Measurements from ENCODE around the gene SLK. TPM values are rescaled to one million over a fixed set of nuclear protein-coding genes. Genes with fewer than 3 reads are reported as not detected.

The SLK gene
- total RNA-seq, 4 donors from 2014 or later = 57.7 to 76.9 (median 64.5) TPM

- intact Hi-C loops (cut with DNase I) = loop anchor here (5.0 kb wide), 2 partner anchors 81 to 166 kb away; no protein-coding TSS in a partner anchor
- no peak overlapping the region for H3K27ac ChIP-seq
- no peak for DNase-seq
- no peaks in the 10 kb centered on the region for H3K36me3 ChIP-seq
- H3K27me3 ChIP-seq = no peaks in the 10 kb centered on the region
- WGBS, 2 donors = 87 to 90% methylated on average over 6 of the region's 6 CpGs
- no peak overlapping the region for H3K4me3 ChIP-seq (replicated peaks in 1 of 3)
- H3K4me1 ChIP-seq = peaks cover 0 to 9% of the 10 kb centered on the region in 2 donors
- H3K9me3 ChIP-seq = no peaks in the 10 kb centered on the region
- TF ChIP-seq CTCF (IDR thresholded peaks at IDR 0.05) (no peak), POLR2A (IDR thresholded peaks at IDR 0.05) (no peak)
These were observed 79.7 kb downstream of the SLK start for GRCh38 chr10:104046651-104047050.

GRCh38 chr10:104049504-104050250, 82.7 kb downstream of the SLK start:
- Histone ChIP-seq H3K4me3 (replicated peaks in 1 of 3) (no peak overlapping the region), H3K27me3 (no peaks in the 10 kb centered on the region), H3K9me3 (no peaks in the 10 kb centered on the region), H3K4me1 (peaks cover 0 to 9% of the 10 kb centered on the region in 2 donors), H3K27ac (no peak overlapping the region), H3K36me3 (no peaks in the 10 kb centered on the region)
- 42 to 49% methylated on average over 8 of the region's 8 CpGs for WGBS, 2 donors
- TF ChIP-seq CTCF (IDR thresholded peaks at IDR 0.05) (no peak), POLR2A (IDR thresholded peaks at IDR 0.05) (no peak)
- DNase-seq = no peak
- intact Hi-C loops (cut with DNase I) = loop anchor here (5.0 kb wide), 2 partner anchors 78 to 163 kb away; no protein-coding TSS in a partner anchor

DNA sequence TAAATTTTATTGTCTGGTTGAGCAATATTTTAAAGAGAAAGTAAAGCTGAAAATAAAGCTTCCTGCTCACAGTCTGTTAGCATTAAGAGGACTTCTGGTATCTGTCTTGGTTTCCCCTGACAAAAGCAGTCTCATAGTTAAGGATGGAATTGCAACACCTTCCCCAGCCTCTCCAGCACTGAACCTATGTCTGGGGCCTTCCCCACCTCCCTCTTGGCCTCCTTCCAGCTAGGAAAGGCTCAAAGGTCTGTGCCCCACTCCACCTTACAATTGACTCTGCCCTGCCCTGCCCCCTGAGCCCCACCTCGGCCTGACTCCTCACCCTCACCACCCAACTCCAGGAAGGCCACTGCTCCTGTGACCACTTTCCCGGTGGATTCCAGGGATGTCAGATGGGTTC, 85.5 kb downstream of the SLK start:
- Histone ChIP-seq H3K36me3 (no peaks in the 10 kb centered on the region), H3K9me3 (no peaks in the 10 kb centered on the region), H3K4me1 (peaks cover 0 to 9% of the 10 kb centered on the region in 2 donors), H3K4me3 (replicated peaks in 1 of 3) (no peak overlapping the region), H3K27ac (no peak overlapping the region), H3K27me3 (no peaks in the 10 kb centered on the region)
- intact Hi-C loops (cut with DNase I) = no loop called here
- DNase-seq = no peak
- 63 to 68% methylated on average over 2 of the region's 2 CpGs for WGBS, 2 donors
- TF ChIP-seq CTCF (IDR thresholded peaks at IDR 0.05) (no peak), POLR2A (IDR thresholded peaks at IDR 0.05) (no peak)

DNA sequence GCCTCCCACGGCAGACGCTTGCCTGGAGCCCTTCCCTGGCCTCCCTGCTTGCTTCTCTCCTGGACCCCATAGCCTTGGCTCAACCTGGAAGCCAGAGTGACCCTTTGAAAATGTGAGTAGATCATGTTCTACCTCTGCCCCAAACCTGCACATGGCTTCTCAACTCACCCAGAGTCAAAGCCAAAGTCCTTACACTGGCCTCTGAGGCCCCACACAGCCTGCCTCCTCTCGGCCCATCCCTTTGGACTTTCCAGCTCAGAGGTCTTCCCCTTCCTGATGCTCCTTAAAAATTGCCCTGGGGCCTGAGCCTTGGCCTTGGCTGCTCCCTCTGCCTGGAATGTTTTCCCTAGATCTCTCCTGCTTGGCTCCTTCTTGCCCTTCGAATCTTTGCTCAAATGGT, 86.3 kb downstream of the SLK start:
- Histone ChIP-seq H3K4me1 (peaks cover 0 to 9% of the 10 kb centered on the region in 2 donors), H3K27me3 (no peaks in the 10 kb centered on the region), H3K36me3 (no peaks in the 10 kb centered on the region), H3K4me3 (replicated peaks in 1 of 3) (no peak overlapping the region), H3K9me3 (no peaks in the 10 kb centered on the region), H3K27ac (no peak overlapping the region)
- intact Hi-C loops (cut with DNase I) = no loop called here
- DNase-seq = no peak
- 85 to 93% methylated on average over 3 to 4 of the region's 4 CpGs for WGBS, 2 donors
- TF ChIP-seq POLR2A (IDR thresholded peaks at IDR 0.05) = no peak
- no peak for TF ChIP-seq CTCF (IDR thresholded peaks at IDR 0.05)

- intact Hi-C loops (cut with DNase I) = no loop called here
- no peak for DNase-seq
- no peak overlapping the region for H3K4me3 ChIP-seq (replicated peaks in 1 of 3)
- H3K36me3 ChIP-seq = no peaks in the 10 kb centered on the region
- no peaks in the 10 kb centered on the region for H3K9me3 ChIP-seq
- H3K27me3 ChIP-seq = no peaks in the 10 kb centered on the region
- peaks cover 0 to 6% of the 10 kb centered on the region in 2 donors for H3K4me1 ChIP-seq
- TF ChIP-seq POLR2A (IDR thresholded peaks at IDR 0.05) (no peak), CTCF (IDR thresholded peaks at IDR 0.05) (no peak)
- WGBS, 2 donors = 73 to 74% methylated on average over 8 of the region's 8 CpGs
- no peak overlapping the region for H3K27ac ChIP-seq
These were observed 87.5 kb downstream of the SLK start for GRCh38 chr10:104054430-104054829.

Measured in thyroid gland (tissue), 4 donors.